ENCODE measurements around the gene RAB5A.
"Not testable (repeated sequence)": the region's sequence is repeated elsewhere in the genome, so short reads cannot be mapped to it uniquely, and the experiment has no call there.

The RAB5A gene

GRCh38 chr3:19967812-19968211 lies 20.9 kb downstream of the RAB5A start:
- no peak overlapping the region for H3K4me3 ChIP-seq (ENCODE audit: low read depth in 1 of 2, low read length in 2 of 2)
- H3K27me3 ChIP-seq (ENCODE audit: control insufficient read depth in 1 of 2, insufficient read depth in 2 of 2, low read length in 2 of 2) = no peaks in the 10 kb centered on the region
- H3K9ac ChIP-seq (ENCODE audit: low read depth in 1 of 2, low read length in 2 of 2) = no peak overlapping the region
- no peaks in the 10 kb centered on the region for H3K9me3 ChIP-seq (ENCODE audit: control insufficient read depth in 1 of 2, low read length in 2 of 2)
- no peak overlapping the region for H3K27ac ChIP-seq (ENCODE audit: low read depth, low read length)
- peaks cover 3 to 4% of the 10 kb centered on the region in 2 donors for H3K36me3 ChIP-seq (ENCODE audit: control insufficient read depth in 1 of 2, insufficient read depth in 2 of 2, low read length in 2 of 2)
- H3K4me1 ChIP-seq (ENCODE audit: control insufficient read depth in 1 of 2, insufficient read depth in 2 of 2, low read length in 2 of 2) = no peaks in the 10 kb centered on the region

- no peak overlapping the region for H3K9ac ChIP-seq (ENCODE audit: low read depth in 1 of 2, low read length in 2 of 2)
- no peaks in the 10 kb centered on the region for H3K9me3 ChIP-seq (ENCODE audit: control insufficient read depth in 1 of 2, low read length in 2 of 2)
- no peak overlapping the region for H3K27ac ChIP-seq (ENCODE audit: low read depth, low read length)
- H3K36me3 ChIP-seq (ENCODE audit: control insufficient read depth in 1 of 2, insufficient read depth in 2 of 2, low read length in 2 of 2) = peaks cover 5 to 12% of the 10 kb centered on the region in 2 donors
- no peaks in the 10 kb centered on the region for H3K27me3 ChIP-seq (ENCODE audit: control insufficient read depth in 1 of 2, insufficient read depth in 2 of 2, low read length in 2 of 2)
- no peaks in the 10 kb centered on the region for H3K4me1 ChIP-seq (ENCODE audit: control insufficient read depth in 1 of 2, insufficient read depth in 2 of 2, low read length in 2 of 2)
- H3K4me3 ChIP-seq (ENCODE audit: low read depth in 1 of 2, low read length in 2 of 2) = no peak overlapping the region
Measured at GRCh38 chr3:19970327-19970726, 23.4 kb downstream of the RAB5A start.

GRCh38 chr3:19972054-19972453 lies 25.2 kb downstream of the RAB5A start:
- no peaks in the 10 kb centered on the region for H3K27me3 ChIP-seq (ENCODE audit: control insufficient read depth in 1 of 2, insufficient read depth in 2 of 2, low read length in 2 of 2)
- no peaks in the 10 kb centered on the region for H3K9me3 ChIP-seq (ENCODE audit: control insufficient read depth in 1 of 2, low read length in 2 of 2)
- no peak overlapping the region for H3K27ac ChIP-seq (ENCODE audit: low read depth, low read length)
- H3K9ac ChIP-seq (ENCODE audit: low read depth in 1 of 2, low read length in 2 of 2) = no peak overlapping the region
- H3K4me3 ChIP-seq (ENCODE audit: low read depth in 1 of 2, low read length in 2 of 2) = no peak overlapping the region
- H3K36me3 ChIP-seq (ENCODE audit: control insufficient read depth in 1 of 2, insufficient read depth in 2 of 2, low read length in 2 of 2) = peaks cover 8 to 28% of the 10 kb centered on the region in 2 donors
- H3K4me1 ChIP-seq (ENCODE audit: control insufficient read depth in 1 of 2, insufficient read depth in 2 of 2, low read length in 2 of 2) = no peaks in the 10 kb centered on the region

- H3K4me3 ChIP-seq (ENCODE audit: low read depth in 1 of 2, low read length in 2 of 2) = not testable (repeated sequence)
Measured at GRCh38 chr3:19988904-19989303, 42.0 kb downstream of the RAB5A start.

GRCh38 chr3:19994796-19995195 lies 47.9 kb downstream of the RAB5A start:
- Histone ChIP-seq H3K27ac (ENCODE audit: low read depth, low read length) (no peak overlapping the region), H3K9me3 (ENCODE audit: control insufficient read depth in 1 of 2, low read length in 2 of 2) (no peaks in the 10 kb centered on the region), H3K36me3 (ENCODE audit: control insufficient read depth in 1 of 2, insufficient read depth in 2 of 2, low read length in 2 of 2) (no peaks in the 10 kb centered on the region), H3K4me1 (ENCODE audit: control insufficient read depth in 1 of 2, insufficient read depth in 2 of 2, low read length in 2 of 2) (no peaks in the 10 kb centered on the region), H3K4me3 (ENCODE audit: low read depth in 1 of 2, low read length in 2 of 2) (no peak overlapping the region), H3K9ac (ENCODE audit: low read depth in 1 of 2, low read length in 2 of 2) (no peak overlapping the region), H3K27me3 (ENCODE audit: control insufficient read depth in 1 of 2, insufficient read depth in 2 of 2, low read length in 2 of 2) (no peaks in the 10 kb centered on the region)

More at GRCh38 chr3:19988904-19989303, 42.0 kb downstream of the RAB5A start:
- peaks cover 0 to 10% of the 10 kb centered on the region in 2 donors for H3K36me3 ChIP-seq (ENCODE audit: control insufficient read depth in 1 of 2, insufficient read depth in 2 of 2, low read length in 2 of 2)
- not testable (repeated sequence) for H3K4me1 ChIP-seq (ENCODE audit: control insufficient read depth in 1 of 2, insufficient read depth in 2 of 2, low read length in 2 of 2); H3K9me3 ChIP-seq (ENCODE audit: control insufficient read depth in 1 of 2, low read length in 2 of 2); H3K27ac ChIP-seq (ENCODE audit: low read depth, low read length); H3K27me3 ChIP-seq (ENCODE audit: control insufficient read depth in 1 of 2, insufficient read depth in 2 of 2, low read length in 2 of 2); H3K9ac ChIP-seq (ENCODE audit: low read depth in 1 of 2, low read length in 2 of 2)

- Histone ChIP-seq H3K27ac (ENCODE audit: low read depth, low read length) (no peak overlapping the region), H3K36me3 (ENCODE audit: control insufficient read depth in 1 of 2, insufficient read depth in 2 of 2, low read length in 2 of 2) (no peaks in the 10 kb centered on the region), H3K4me3 (ENCODE audit: low read depth in 1 of 2, low read length in 2 of 2) (no peak overlapping the region)
Measured at GRCh38 chr3:19997502-19997901, 50.6 kb downstream of the RAB5A start.

GRCh38 chr3:20001932-20002331 lies 55.0 kb downstream of the RAB5A start:
- no peak overlapping the region for H3K27ac ChIP-seq (ENCODE audit: low read depth, low read length)
- H3K4me1 ChIP-seq (ENCODE audit: control insufficient read depth in 1 of 2, insufficient read depth in 2 of 2, low read length in 2 of 2) = no peaks in the 10 kb centered on the region
- no peaks in the 10 kb centered on the region for H3K9me3 ChIP-seq (ENCODE audit: control insufficient read depth in 1 of 2, low read length in 2 of 2)
- H3K9ac ChIP-seq (ENCODE audit: low read depth in 1 of 2, low read length in 2 of 2) = no peak overlapping the region
- no peaks in the 10 kb centered on the region for H3K27me3 ChIP-seq (ENCODE audit: control insufficient read depth in 1 of 2, insufficient read depth in 2 of 2, low read length in 2 of 2)
- no peak overlapping the region for H3K4me3 ChIP-seq (ENCODE audit: low read depth in 1 of 2, low read length in 2 of 2)
- no peaks in the 10 kb centered on the region for H3K36me3 ChIP-seq (ENCODE audit: control insufficient read depth in 1 of 2, insufficient read depth in 2 of 2, low read length in 2 of 2)

More at GRCh38 chr3:19997502-19997901, 50.6 kb downstream of the RAB5A start:
- H3K4me1 ChIP-seq (ENCODE audit: control insufficient read depth in 1 of 2, insufficient read depth in 2 of 2, low read length in 2 of 2) = no peaks in the 10 kb centered on the region
- H3K9me3 ChIP-seq (ENCODE audit: control insufficient read depth in 1 of 2, low read length in 2 of 2) = no peaks in the 10 kb centered on the region
- H3K9ac ChIP-seq (ENCODE audit: low read depth in 1 of 2, low read length in 2 of 2) = no peak overlapping the region
- H3K27me3 ChIP-seq (ENCODE audit: control insufficient read depth in 1 of 2, insufficient read depth in 2 of 2, low read length in 2 of 2) = no peaks in the 10 kb centered on the region

GRCh38 chr3:20007960-20008359 lies 61.1 kb downstream of the RAB5A start:
- H3K27me3 ChIP-seq (ENCODE audit: control insufficient read depth in 1 of 2, insufficient read depth in 2 of 2, low read length in 2 of 2) = no peaks in the 10 kb centered on the region
- no peak overlapping the region for H3K4me3 ChIP-seq (ENCODE audit: low read depth in 1 of 2, low read length in 2 of 2)
- no peak overlapping the region for H3K27ac ChIP-seq (ENCODE audit: low read depth, low read length)
- H3K9me3 ChIP-seq (ENCODE audit: control insufficient read depth in 1 of 2, low read length in 2 of 2) = no peaks in the 10 kb centered on the region
- H3K36me3 ChIP-seq (ENCODE audit: control insufficient read depth in 1 of 2, insufficient read depth in 2 of 2, low read length in 2 of 2) = no peaks in the 10 kb centered on the region
- no peak overlapping the region for H3K9ac ChIP-seq (ENCODE audit: low read depth in 1 of 2, low read length in 2 of 2)
- H3K4me1 ChIP-seq (ENCODE audit: control insufficient read depth in 1 of 2, insufficient read depth in 2 of 2, low read length in 2 of 2) = no peaks in the 10 kb centered on the region

- H3K27ac ChIP-seq (ENCODE audit: low read depth, low read length) = no peak overlapping the region
- no peaks in the 10 kb centered on the region for H3K36me3 ChIP-seq (ENCODE audit: control insufficient read depth in 1 of 2, insufficient read depth in 2 of 2, low read length in 2 of 2)
- no peak overlapping the region for H3K9ac ChIP-seq (ENCODE audit: low read depth in 1 of 2, low read length in 2 of 2)
- H3K9me3 ChIP-seq (ENCODE audit: control insufficient read depth in 1 of 2, low read length in 2 of 2) = no peaks in the 10 kb centered on the region
- H3K4me3 ChIP-seq (ENCODE audit: low read depth in 1 of 2, low read length in 2 of 2) = no peak overlapping the region
- no peaks in the 10 kb centered on the region for H3K4me1 ChIP-seq (ENCODE audit: control insufficient read depth in 1 of 2, insufficient read depth in 2 of 2, low read length in 2 of 2)
- no peaks in the 10 kb centered on the region for H3K27me3 ChIP-seq (ENCODE audit: control insufficient read depth in 1 of 2, insufficient read depth in 2 of 2, low read length in 2 of 2)
Measured at GRCh38 chr3:20008646-20009045, 61.7 kb downstream of the RAB5A start.

- H3K27me3 ChIP-seq (ENCODE audit: control insufficient read depth in 1 of 2, insufficient read depth in 2 of 2, low read length in 2 of 2) = no peaks in the 10 kb centered on the region
- no peaks in the 10 kb centered on the region for H3K4me1 ChIP-seq (ENCODE audit: control insufficient read depth in 1 of 2, insufficient read depth in 2 of 2, low read length in 2 of 2)
- no peaks in the 10 kb centered on the region for H3K36me3 ChIP-seq (ENCODE audit: control insufficient read depth in 1 of 2, insufficient read depth in 2 of 2, low read length in 2 of 2)
Measured at GRCh38 chr3:20012164-20012563, 65.3 kb downstream of the RAB5A start, which contains the start of gene PP2D1. TSS of gene PP2D1 (minus strand) at chr3:20012264. CDS start at chr3:20012072, 192 bp downstream.

GRCh38 chr3:20013396-20013795 lies 66.5 kb downstream of the RAB5A start:
- H3K9me3 ChIP-seq (ENCODE audit: control insufficient read depth in 1 of 2, low read length in 2 of 2) = no peaks in the 10 kb centered on the region
- H3K27me3 ChIP-seq (ENCODE audit: control insufficient read depth in 1 of 2, insufficient read depth in 2 of 2, low read length in 2 of 2) = no peaks in the 10 kb centered on the region
- no peak overlapping the region for H3K4me3 ChIP-seq (ENCODE audit: low read depth in 1 of 2, low read length in 2 of 2)
- H3K9ac ChIP-seq (ENCODE audit: low read depth in 1 of 2, low read length in 2 of 2) = no peak overlapping the region
- H3K4me1 ChIP-seq (ENCODE audit: control insufficient read depth in 1 of 2, insufficient read depth in 2 of 2, low read length in 2 of 2) = no peaks in the 10 kb centered on the region
- no peak overlapping the region for H3K27ac ChIP-seq (ENCODE audit: low read depth, low read length)
- no peaks in the 10 kb centered on the region for H3K36me3 ChIP-seq (ENCODE audit: control insufficient read depth in 1 of 2, insufficient read depth in 2 of 2, low read length in 2 of 2)

More at GRCh38 chr3:20012164-20012563, 65.3 kb downstream of the RAB5A start, which contains the start of gene PP2D1:
- no peak within 1 kb of the TSS for H3K9ac ChIP-seq (ENCODE audit: low read depth in 1 of 2, low read length in 2 of 2)
- H3K27ac ChIP-seq (ENCODE audit: low read depth, low read length) = no peak within 1 kb of the TSS
- H3K9me3 ChIP-seq (ENCODE audit: control insufficient read depth in 1 of 2, low read length in 2 of 2) = no peaks in the 10 kb centered on the region
- no peak within 1 kb of the TSS for H3K4me3 ChIP-seq (ENCODE audit: low read depth in 1 of 2, low read length in 2 of 2)

All from duodenal mucosa (tissue), 2 donors.